GM12892 (cell line): ENCODE measurements around the gene ID2.

Source experiments
- POLR2A ChIP-seq: IDR thresholded peaks from 2 replicates; pipeline ENCODE4 v1.6.1; 2011; ENCODE audit warnings: low read depth, low read length, control low read depth
- TAF1 ChIP-seq: IDR thresholded peaks from 2 replicates; pipeline ENCODE4 v1.6.1; 2011; ENCODE audit warnings: low read depth, mild to moderate bottlenecking, control low read depth, low read length, borderline replicate concordance

DNA sequence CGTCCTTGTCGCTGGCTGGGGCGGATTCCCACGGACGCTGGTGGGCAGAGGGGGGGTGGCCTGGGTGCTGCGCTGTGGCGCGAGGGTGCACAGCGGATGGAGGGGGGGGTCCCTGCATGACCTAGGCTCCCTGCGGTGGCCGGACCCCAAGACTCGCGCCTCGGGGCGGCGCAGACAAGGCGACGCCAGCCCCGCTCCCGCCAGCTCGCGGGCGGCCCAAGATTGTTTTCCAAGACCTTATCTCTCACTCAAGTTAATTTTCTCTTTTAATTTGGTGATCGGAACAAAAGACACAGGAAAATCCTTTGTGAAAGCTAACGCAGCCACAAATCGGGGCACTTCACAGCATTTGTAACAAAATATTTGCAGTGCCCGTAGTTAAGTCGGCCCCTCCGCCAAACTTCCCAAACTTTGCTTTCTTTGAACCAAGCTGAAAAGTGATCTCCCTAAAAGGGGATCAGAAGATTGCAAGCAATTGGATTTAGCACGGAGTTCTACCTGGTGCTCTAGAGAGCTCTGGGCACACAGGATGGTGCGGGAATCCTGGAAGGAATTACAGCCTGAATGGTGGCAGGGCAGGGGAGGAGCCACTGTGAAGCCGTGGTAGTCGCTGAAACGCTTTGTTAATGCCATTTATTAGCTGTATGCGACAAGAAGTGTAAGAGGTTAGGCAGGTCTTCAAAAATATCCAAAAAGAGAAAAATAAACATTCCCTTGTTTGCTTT lies 4.8 kb upstream of the ID2 start:
- TF ChIP-seq TAF1 (no peak), POLR2A (no peak)
